Neural progenitor cell (in vitro differentiated cells): ENCODE measurements around the gene ARPC4.

Experiments used
- CTCF ChIP-seq: fragments of 200-600 bp; sonication (generic); IDR thresholded peaks from 2 replicates; pipeline ENCODE4 v1.5.1; 2017; ENCODE audit warnings: antibody characterized with exemption, mild to moderate bottlenecking
- EZH2 ChIP-seq: fragments of 200-600 bp; sonication (generic); IDR thresholded peaks from 2 replicates; pipeline ENCODE4 v1.6.1; 2017; ENCODE audit warnings: antibody characterized with exemption, mild to moderate bottlenecking, moderate library complexity
- EZH2phosphoT487 ChIP-seq: fragments of 200-600 bp; sonication (generic); IDR thresholded peaks from 2 replicates; pipeline ENCODE4 v1.6.1; 2017; ENCODE audit warnings: antibody characterized with exemption

GRCh38 chr3:9809615-9810432 is 16.9 kb downstream of the ARPC4 start, which contains the start of gene TTLL3:
- TF ChIP-seq EZH2phosphoT487 (no peak), CTCF (no peak), EZH2 (peak; percentile 11)
